Fibroblast of skin of right quadriceps (primary cell): ENCODE measurements around the gene ZBTB40.

Experiments
- DNase-seq: peaks from one replicate; pipeline ENCODE4 v3.0.0-alpha.2; 2013

Gene ZBTB40

GRCh38 chr1:22563671-22564602, 112.3 kb downstream of the ZBTB40 start:
- no peak for DNase-seq

GRCh38 chr1:22566161-22566560, 114.5 kb downstream of the ZBTB40 start:
- no peak for DNase-seq

GRCh38 chr1:22567197-22567596, 115.5 kb downstream of the ZBTB40 start:
- DNase-seq: no peak

- DNase-seq: no peak
Observed at GRCh38 chr1:22567994-22568393, 116.3 kb downstream of the ZBTB40 start.

GRCh38 chr1:22569269-22569668, 117.6 kb downstream of the ZBTB40 start:
- no peak for DNase-seq

GRCh38 chr1:22570140-22570909, 118.7 kb downstream of the ZBTB40 start:
- no peak for DNase-seq

GRCh38 chr1:22572818-22573217, 121.2 kb downstream of the ZBTB40 start:
- DNase-seq: no peak

- no peak for DNase-seq
Observed at GRCh38 chr1:22573237-22573636, 121.6 kb downstream of the ZBTB40 start.

- DNase-seq: no peak
Observed at GRCh38 chr1:22575532-22576149, 124.0 kb downstream of the ZBTB40 start.

- no peak for DNase-seq
Observed at GRCh38 chr1:22576150-22576544, 124.5 kb downstream of the ZBTB40 start.

GRCh38 chr1:22576617-22577016, 125.0 kb downstream of the ZBTB40 start:
- DNase-seq: no peak

GRCh38 chr1:22578732-22579361, 127.2 kb downstream of the ZBTB40 start:
- no peak for DNase-seq

- no peak for DNase-seq
Observed at GRCh38 chr1:22579541-22580155, 128.0 kb downstream of the ZBTB40 start.
